ENCODE measurements around the gene MIPEP. TPM values are rescaled to one million over a fixed set of nuclear protein-coding genes. Genes with fewer than 3 reads are reported as not detected.
"Not testable (repeated sequence)": the region's sequence is repeated elsewhere in the genome, so short reads cannot be mapped to it uniquely, and the experiment has no call there.

Gene MIPEP
- total RNA-seq, 1 donor from 2014 or later, result 13.0 TPM

DNA sequence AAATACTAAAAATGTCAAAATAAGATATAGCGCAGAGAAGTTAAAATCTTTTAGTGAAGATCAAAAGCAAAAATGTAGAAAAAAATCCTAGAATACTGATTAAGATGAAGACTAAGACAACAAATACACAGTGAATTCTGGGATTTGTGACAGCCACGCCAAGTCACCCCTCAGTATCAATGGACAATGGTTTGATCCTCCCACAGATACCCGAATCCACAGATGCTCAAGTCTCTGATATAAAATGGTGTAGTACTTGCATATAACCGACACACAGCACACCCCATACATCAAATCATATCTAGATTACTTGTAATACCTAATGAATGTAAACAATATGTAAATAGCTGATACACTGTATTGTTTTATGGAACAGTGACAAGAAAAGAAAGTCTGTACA, 5.9 kb downstream of the MIPEP start:
- no peak overlapping the region for H3K9ac ChIP-seq (ENCODE audit: low read length)
- no peaks in the 10 kb centered on the region for H4K20me1 ChIP-seq (ENCODE audit: insufficient read depth, low read length)
- no peak for TF ChIP-seq EZH2 (IDR thresholded peaks at IDR 0.05; ENCODE audit: insufficient read depth, low read length)
- TF ChIP-seq, protein P1, sequence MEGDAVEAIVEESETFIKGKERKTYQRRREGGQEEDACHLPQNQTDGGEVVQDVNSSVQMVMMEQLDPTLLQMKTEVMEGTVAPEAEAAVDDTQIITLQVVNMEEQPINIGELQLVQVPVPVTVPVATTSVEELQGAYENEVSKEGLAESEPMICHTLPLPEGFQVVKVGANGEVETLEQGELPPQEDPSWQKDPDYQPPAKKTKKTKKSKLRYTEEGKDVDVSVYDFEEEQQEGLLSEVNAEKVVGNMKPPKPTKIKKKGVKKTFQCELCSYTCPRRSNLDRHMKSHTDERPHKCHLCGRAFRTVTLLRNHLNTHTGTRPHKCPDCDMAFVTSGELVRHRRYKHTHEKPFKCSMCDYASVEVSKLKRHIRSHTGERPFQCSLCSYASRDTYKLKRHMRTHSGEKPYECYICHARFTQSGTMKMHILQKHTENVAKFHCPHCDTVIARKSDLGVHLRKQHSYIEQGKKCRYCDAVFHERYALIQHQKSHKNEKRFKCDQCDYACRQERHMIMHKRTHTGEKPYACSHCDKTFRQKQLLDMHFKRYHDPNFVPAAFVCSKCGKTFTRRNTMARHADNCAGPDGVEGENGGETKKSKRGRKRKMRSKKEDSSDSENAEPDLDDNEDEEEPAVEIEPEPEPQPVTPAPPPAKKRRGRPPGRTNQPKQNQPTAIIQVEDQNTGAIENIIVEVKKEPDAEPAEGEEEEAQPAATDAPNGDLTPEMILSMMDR (IDR thresholded peaks at IDR 0.05; ENCODE audit: insufficient read depth, low read depth, low read length), result no peak
- no peaks in the 10 kb centered on the region for H3K27me3 Mint-ChIP-seq (ENCODE audit: low read depth, unreplicated experiment)
- no peaks in the 10 kb centered on the region for H3K9me3 Mint-ChIP-seq (ENCODE audit: unreplicated experiment)
- H3K27ac Mint-ChIP-seq (ENCODE audit: unreplicated experiment), result no peak overlapping the region
- H3K36me3 Mint-ChIP-seq (ENCODE audit: low read depth, unreplicated experiment), result peaks cover 12% of the 10 kb centered on the region
- H3K4me2 ChIP-seq (ENCODE audit: low read length), result no peak overlapping the region
- H3K4me3 ChIP-seq (ENCODE audit: insufficient read depth, low read depth, low read length), result no peak overlapping the region
- no peak for FAIRE-seq
- no peak overlapping the region for H2AFZ ChIP-seq (ENCODE audit: low read depth, low read length)
- H3K4me1 ChIP-seq (ENCODE audit: insufficient read depth, low read length), result peaks cover 5% of the 10 kb centered on the region
- H3K36me3 ChIP-seq (ENCODE audit: insufficient read depth, low read length), result peaks cover 6% of the 10 kb centered on the region
- no peak overlapping the region for H3K4me3 Mint-ChIP-seq (ENCODE audit: unreplicated experiment)
- peaks cover 5% of the 10 kb centered on the region for H3K4me1 Mint-ChIP-seq (ENCODE audit: low read depth, unreplicated experiment)
- H3K27me3 ChIP-seq (ENCODE audit: insufficient read depth, low read length), result no peaks in the 10 kb centered on the region
- no peak for DNase-seq (ENCODE audit: low read depth)
- H3K79me2 ChIP-seq (ENCODE audit: insufficient read depth, low read length), result peaks cover 14% of the 10 kb centered on the region
- H3K9me3 ChIP-seq (ENCODE audit: insufficient read depth, low read depth, low read length), result no peaks in the 10 kb centered on the region
- no peak overlapping the region for H3K27ac ChIP-seq (ENCODE audit: low read depth, low read length)

DNA sequence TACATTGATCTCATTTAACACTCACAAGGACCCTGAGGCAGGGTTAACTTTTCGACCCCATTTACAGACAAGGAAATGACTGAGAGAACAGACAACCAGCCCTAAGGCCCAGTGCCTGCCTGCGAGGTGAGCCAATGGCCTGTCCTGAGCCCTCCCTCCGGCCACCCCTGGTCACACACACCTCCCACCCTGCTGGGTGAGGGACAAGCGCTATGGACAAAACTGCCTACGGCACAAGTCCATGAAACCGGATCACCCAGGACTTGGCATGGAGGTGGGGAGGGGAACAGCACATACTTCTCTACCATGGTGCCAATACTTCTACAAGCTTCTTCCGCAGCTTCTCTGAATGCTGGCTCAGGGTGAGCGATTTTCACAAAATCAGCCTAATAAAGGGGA, 7.8 kb downstream of the MIPEP start:
- H3K79me2 ChIP-seq (ENCODE audit: insufficient read depth, low read length); H3K4me3 Mint-ChIP-seq (ENCODE audit: unreplicated experiment); H3K4me3 ChIP-seq (ENCODE audit: insufficient read depth, low read depth, low read length); H3K9me3 ChIP-seq (ENCODE audit: insufficient read depth, low read depth, low read length); H3K27ac Mint-ChIP-seq (ENCODE audit: unreplicated experiment); H3K4me1 ChIP-seq (ENCODE audit: insufficient read depth, low read length); H2AFZ ChIP-seq (ENCODE audit: low read depth, low read length); H3K27ac ChIP-seq (ENCODE audit: low read depth, low read length); H4K20me1 ChIP-seq (ENCODE audit: insufficient read depth, low read length); H3K4me1 Mint-ChIP-seq (ENCODE audit: low read depth, unreplicated experiment); H3K9ac ChIP-seq (ENCODE audit: low read length); H3K27me3 ChIP-seq (ENCODE audit: insufficient read depth, low read length); FAIRE-seq; H3K9me3 Mint-ChIP-seq (ENCODE audit: unreplicated experiment); DNase-seq (ENCODE audit: low read depth); H3K27me3 Mint-ChIP-seq (ENCODE audit: low read depth, unreplicated experiment); H3K4me2 ChIP-seq (ENCODE audit: low read length): not testable (repeated sequence)
- H3K36me3 ChIP-seq (ENCODE audit: insufficient read depth, low read length), result peaks cover 17% of the 10 kb centered on the region
- H3K36me3 Mint-ChIP-seq (ENCODE audit: low read depth, unreplicated experiment), result peaks cover 12% of the 10 kb centered on the region

DNA sequence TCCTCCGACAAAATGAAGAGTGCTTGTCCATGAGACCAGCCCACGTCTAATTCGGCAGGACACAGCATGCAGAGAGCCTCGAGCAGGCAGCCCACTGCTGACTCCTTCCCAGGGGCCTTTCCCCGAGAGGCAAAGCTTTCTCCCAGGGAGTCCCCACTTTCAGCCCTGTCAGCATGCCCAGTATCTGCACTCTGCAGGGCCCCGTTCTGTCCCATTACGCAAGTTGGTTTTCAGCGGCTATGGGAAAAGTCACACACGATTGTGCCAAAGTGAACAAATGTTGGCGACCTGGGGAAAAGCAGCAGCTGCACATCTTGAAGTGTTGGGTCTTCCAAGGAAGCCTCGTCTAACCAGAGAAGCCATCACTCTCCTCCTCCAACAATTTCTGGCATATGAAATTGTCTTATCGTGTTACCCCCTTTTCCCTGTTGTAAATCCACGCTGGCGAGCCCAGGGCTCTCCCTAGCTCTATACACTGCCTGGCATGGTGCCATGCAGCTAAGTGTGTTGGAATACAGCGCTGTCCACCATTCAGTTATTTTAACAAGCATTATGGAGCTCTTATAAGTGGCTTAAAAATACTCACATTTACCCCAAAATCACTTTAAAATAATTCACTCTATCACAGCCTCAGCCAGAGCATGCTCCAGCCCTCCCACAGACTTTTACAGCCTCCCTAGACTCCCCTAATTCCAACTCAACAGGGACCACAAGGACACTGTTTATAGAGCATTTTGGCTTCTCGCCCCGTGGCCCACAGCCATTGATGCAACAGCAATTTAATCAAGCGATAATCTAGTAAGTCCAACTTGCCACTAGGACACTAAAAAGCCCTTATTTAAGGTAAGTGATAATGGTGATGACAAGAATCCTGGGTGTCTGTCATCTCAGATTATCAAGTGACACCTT, 8.5 kb downstream of the MIPEP start:
- H3K9me3 Mint-ChIP-seq (ENCODE audit: unreplicated experiment); H4K20me1 ChIP-seq (ENCODE audit: insufficient read depth, low read length); DNase-seq (ENCODE audit: low read depth); H3K4me3 Mint-ChIP-seq (ENCODE audit: unreplicated experiment); H3K27me3 ChIP-seq (ENCODE audit: insufficient read depth, low read length); H3K27ac ChIP-seq (ENCODE audit: low read depth, low read length); H3K4me3 ChIP-seq (ENCODE audit: insufficient read depth, low read depth, low read length); H3K4me1 ChIP-seq (ENCODE audit: insufficient read depth, low read length); H3K4me2 ChIP-seq (ENCODE audit: low read length); H3K27me3 Mint-ChIP-seq (ENCODE audit: low read depth, unreplicated experiment); H3K4me1 Mint-ChIP-seq (ENCODE audit: low read depth, unreplicated experiment); H3K27ac Mint-ChIP-seq (ENCODE audit: unreplicated experiment); H2AFZ ChIP-seq (ENCODE audit: low read depth, low read length); H3K9ac ChIP-seq (ENCODE audit: low read length); FAIRE-seq; H3K9me3 ChIP-seq (ENCODE audit: insufficient read depth, low read depth, low read length); H3K79me2 ChIP-seq (ENCODE audit: insufficient read depth, low read length): not testable (repeated sequence)
- peaks cover 12% of the 10 kb centered on the region for H3K36me3 Mint-ChIP-seq (ENCODE audit: low read depth, unreplicated experiment)
- peaks cover 17% of the 10 kb centered on the region for H3K36me3 ChIP-seq (ENCODE audit: insufficient read depth, low read length)
